A673 (cell line): ENCODE results near the gene TRAPPC12. TPM values are rescaled to one million over a fixed set of nuclear protein-coding genes. Genes with fewer than 3 reads are reported as not detected.

Experiments
- BruUV-seq: library from RNA; stranded (reverse); fragments of 400-500 nt; replicated peaks from 2 replicates; lab custom pipeline; 2021; lab: Mats Ljungman, UMichigan
- CTCF ChIA-PET: fragments of 300-600 bp; sonication (Branson Sonifier 250); formaldehyde crosslinking; loops from one replicate; lab custom pipeline; 2022; ENCODE audit warnings: antibody characterized with exemption; lab: Charles Lee
- POLR2A ChIA-PET: fragments of 300-600 bp; sonication (Branson Sonifier 250); formaldehyde crosslinking; loops from one replicate; lab custom pipeline; 2022; ENCODE audit warnings: antibody characterized with exemption; ENCODE audit not compliant: low non-redundant PET; lab: Charles Lee
- DNase-seq: peaks from one replicate; pipeline ENCODE4 v3.0.0-alpha.2; 2015; ENCODE audit warnings: low spot score
- H3K27ac ChIP-seq: fragments of 200-600 bp; sonication (generic); 2 replicates; pipeline ENCODE4 v1.5.1; 2016; ENCODE audit warnings: mixed run types, low read depth, mild to moderate bottlenecking, mixed read lengths, antibody characterized with exemption, low read length; ENCODE audit not compliant: poor library complexity, severe bottlenecking
- H3K27me3 ChIP-seq: fragments of 200-600 bp; sonication (generic); replicated peaks from 2 replicates; pipeline ENCODE4 v1.6.1; 2017; ENCODE audit warnings: mixed run types, low read depth, mild to moderate bottlenecking, mixed read lengths, antibody characterized with exemption, low read length; ENCODE audit not compliant: insufficient read depth, poor library complexity
- H3K36me3 ChIP-seq: fragments of 200-600 bp; sonication (generic); 2 replicates; pipeline ENCODE4 v1.6.1; 2016; ENCODE audit warnings: mixed run types, mild to moderate bottlenecking, mixed read lengths, antibody characterized with exemption, low read length; ENCODE audit not compliant: insufficient read depth, poor library complexity, severe bottlenecking
- H3K4me1 ChIP-seq: fragments of 200-600 bp; sonication (generic); 2 replicates; pipeline ENCODE4 v1.6.1; 2017; ENCODE audit warnings: mixed run types, mild to moderate bottlenecking, mixed read lengths, antibody characterized with exemption, low read length; ENCODE audit not compliant: insufficient read depth, poor library complexity, severe bottlenecking
- H3K4me3 ChIP-seq: fragments of 200-600 bp; sonication (generic); 2 replicates; pipeline ENCODE4 v1.5.1; 2016; ENCODE audit warnings: low read depth, mixed run types, mild to moderate bottlenecking, mixed read lengths, low read length; ENCODE audit not compliant: poor library complexity, severe bottlenecking
- H3K9me3 ChIP-seq: fragments of 200-600 bp; sonication (generic); 2 replicates; pipeline ENCODE4 v1.6.1; 2016; ENCODE audit warnings: mixed run types, low read depth, mild to moderate bottlenecking, mixed read lengths, antibody characterized with exemption, low read length; ENCODE audit not compliant: poor library complexity, severe bottlenecking
- CTCF ChIP-seq: fragments of 300-800, 200-600 bp; sonication (generic); conservative IDR thresholded peaks from 2 replicates; pipeline ENCODE4 v1.5.1; 2017; ENCODE audit warnings: low read depth, mild to moderate bottlenecking, antibody characterized with exemption, low read length, moderate library complexity, mixed read lengths
- EZH2 ChIP-seq: fragments of 200-600 bp; sonication (generic); IDR thresholded peaks from 2 replicates; pipeline ENCODE4 v1.6.1; 2017; ENCODE audit warnings: borderline replicate concordance, low read depth, mild to moderate bottlenecking, mixed read lengths, antibody characterized with exemption, low read length; ENCODE audit not compliant: poor library complexity, severe bottlenecking
- intact Hi-C: fragments of 100-400 bp; cut with micrococcal nuclease; formaldehyde crosslinking; loops from one replicate; pipeline ENCODE4 v1.10.0; 2022; ENCODE audit not compliant: unreplicated experiment
- total RNA-seq: library from RNA; stranded (reverse); gene quantifications from 2 replicates; pipeline ENCODE4 v1.2.3, GENCODE V29; 2021

TRAPPC12 gene
- total RNA-seq, 1 experiment from 2014 or later = 94.4 TPM

- H3K36me3 ChIP-seq = no peaks in the 10 kb centered on the region
- ChIA-PET CTCF (no interaction called here), POLR2A (no interaction called here)
- no peaks in the 10 kb centered on the region for H3K9me3 ChIP-seq
- DNase-seq = no peak
- no TSS peak for BruUV-seq
- H3K4me3 ChIP-seq = no peak overlapping the region
- intact Hi-C loops = no loop called here
- no peak overlapping the region for H3K27ac ChIP-seq
- no peaks in the 10 kb centered on the region for H3K4me1 ChIP-seq
- H3K27me3 ChIP-seq = no peaks in the 10 kb centered on the region
- TF ChIP-seq CTCF (no peak), EZH2 (no peak)
Measured at GRCh38 chr2:3481736-3482362, 102.4 kb downstream of the TRAPPC12 start.

- H3K4me1 ChIP-seq = no peaks in the 10 kb centered on the region
- no peaks in the 10 kb centered on the region for H3K27me3 ChIP-seq
- TF ChIP-seq EZH2 (no peak), CTCF (no peak)
- ChIA-PET POLR2A (no interaction called here), CTCF (no interaction called here)
- BruUV-seq = no TSS peak
- no peak overlapping the region for H3K27ac ChIP-seq
- H3K4me3 ChIP-seq = no peak overlapping the region
- H3K36me3 ChIP-seq = no peaks in the 10 kb centered on the region
- no peak for DNase-seq
- no peaks in the 10 kb centered on the region for H3K9me3 ChIP-seq
- intact Hi-C loops = no loop called here
Measured at GRCh38 chr2:3482363-3482821, 102.9 kb downstream of the TRAPPC12 start.

DNA sequence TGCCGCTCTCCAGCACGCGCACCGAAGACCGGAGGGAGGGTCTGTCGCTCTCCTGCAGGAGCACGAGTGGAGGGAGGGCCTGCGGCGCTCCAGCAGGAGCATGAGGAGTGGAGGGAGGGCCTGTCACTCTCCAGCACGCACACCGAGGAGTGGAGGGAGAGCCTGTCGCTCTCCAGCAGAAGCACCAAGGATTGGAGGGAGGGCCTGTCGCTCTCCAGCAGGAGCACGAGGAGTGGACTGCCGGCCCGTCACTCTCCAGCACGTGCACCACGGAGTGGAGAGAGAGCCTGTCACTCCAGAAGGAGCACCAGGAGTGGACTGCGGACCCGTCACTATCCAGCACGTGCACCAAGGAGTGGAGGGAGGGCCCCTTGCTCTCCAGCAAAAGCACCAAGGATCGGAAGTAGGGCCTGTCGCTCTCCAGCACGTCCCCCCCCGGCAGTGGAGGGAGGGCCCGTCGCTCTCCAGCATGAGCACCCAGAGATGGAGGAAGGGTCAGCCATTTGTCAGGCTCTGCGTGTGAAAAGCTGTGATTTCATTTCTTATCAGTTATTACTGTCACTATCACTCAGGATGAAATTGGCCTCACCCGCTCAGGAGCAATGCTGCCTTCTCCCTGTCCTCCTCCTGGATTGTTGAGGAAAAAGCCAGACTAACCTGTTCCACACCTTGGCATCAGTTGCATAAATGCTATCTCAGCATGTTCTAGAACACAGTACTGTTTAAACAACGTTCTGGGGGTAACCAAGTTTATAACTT, 103.9 kb downstream of the TRAPPC12 start:
- H3K27ac ChIP-seq = no peak overlapping the region
- ChIA-PET POLR2A (interaction anchor here (0.7 kb wide), 1 partner anchor 31 kb away, joined by 3 read pairs; no protein-coding TSS in a partner anchor), CTCF (no interaction called here)
- BruUV-seq = no TSS peak
- TF ChIP-seq CTCF (no peak), EZH2 (no peak)
- no peaks in the 10 kb centered on the region for H3K27me3 ChIP-seq
- DNase-seq = no peak
- H3K36me3 ChIP-seq = no peaks in the 10 kb centered on the region
- no peak overlapping the region for H3K4me3 ChIP-seq
- H3K4me1 ChIP-seq = no peaks in the 10 kb centered on the region
- H3K9me3 ChIP-seq = no peaks in the 10 kb centered on the region
- intact Hi-C loops = no loop called here
